SK-N-SH (cell line): Measurements from ENCODE around the gene UBE2R2. TPM values are rescaled to one million over a fixed set of nuclear protein-coding genes. Genes with fewer than 3 reads are reported as not detected.

Experiments
- CTCF ChIA-PET: fragments of 300-600, 350-600 bp; formaldehyde crosslinking; extraction: SDS; loops from one replicate; lab custom pipeline; 2021; lab: Yijun Ruan, JAX
- POLR2A ChIA-PET: fragments of 350-600 bp; sonication (Branson Sonifier 250); formaldehyde crosslinking; extraction: SDS; loops from one replicate; lab custom pipeline; 2020; ENCODE audit warnings: antibody characterized with exemption, inconsistent platforms; lab: Yijun Ruan, JAX
- DNase-seq: peaks from one replicate; pipeline ENCODE4 v3.0.0; 2012
- H2AFZ ChIP-seq: fragments of 200-600 bp; sonication (generic); 2 replicates; pipeline ENCODE4 v1.8.1; 2016; ENCODE audit warnings: antibody characterized with exemption, mild to moderate bottlenecking, low read depth
- H3F3A ChIP-seq: fragments of 200-600 bp; sonication (generic); replicated peaks from 2 replicates; pipeline ENCODE3; 2016; ENCODE audit warnings: antibody characterized with exemption, mild to moderate bottlenecking; ENCODE audit not compliant: insufficient read depth
- H3K27ac ChIP-seq, 2 experiments: fragments of 200-500 bp in 1 of 2; fragments of 200-600 bp in 1 of 2; sonication (Bioruptor generic) in 1 of 2; sonication (generic), shearing (Covaris generic) in 1 of 2; 2 replicates each; pipeline versions ENCODE4 v1.5.1 to v1.6.1; 2014 to 2016; ENCODE audit warnings: low read depth in 2 of 2, inconsistent platforms in 1 of 2, low read length in 1 of 2, mild to moderate bottlenecking in 1 of 2, mixed read lengths in 1 of 2
- H3K27me3 ChIP-seq: fragments of 200-600 bp; sonication (generic), shearing (Covaris generic); 2 replicates; pipeline ENCODE4 v1.6.1; 2016; ENCODE audit warnings: mixed run types; ENCODE audit not compliant: insufficient read depth
- H3K36me3 ChIP-seq, 2 experiments: fragments of 200-500 bp in 1 of 2; fragments of 200-600 bp in 1 of 2; sonication (Bioruptor generic) in 1 of 2; sonication (generic) in 1 of 2; replicated peaks in 1 of 2; 2 replicates each; pipeline versions ENCODE3 to v1.5.1; 2014 to 2016; ENCODE audit warnings: low read length in 1 of 2, mild to moderate bottlenecking in 1 of 2; ENCODE audit not compliant: insufficient read depth in 2 of 2, control insufficient read depth in 1 of 2
- H3K4me1 ChIP-seq, 2 experiments: fragments of 200-500 bp in 1 of 2; fragments of 200-600 bp in 1 of 2; sonication (Bioruptor generic) in 1 of 2; sonication (generic), shearing (Covaris generic) in 1 of 2; 2 replicates each; pipeline versions ENCODE4 v1.5.1 to v1.6.1; 2014 to 2016; ENCODE audit warnings: low read depth in 1 of 2, low read length in 1 of 2, mixed run types in 1 of 2; ENCODE audit not compliant: insufficient read depth in 2 of 2, control insufficient read depth in 1 of 2
- H3K4me2 ChIP-seq: fragments of 200-600 bp; sonication (generic), shearing (Covaris generic); 2 replicates; pipeline ENCODE4 v1.6.1; 2017; ENCODE audit warnings: mixed run types
- H3K4me3 ChIP-seq, 2 experiments: fragments of 200-500 bp in 1 of 2; fragments of 200-600 bp in 1 of 2; sonication (Bioruptor generic) in 1 of 2; sonication (generic), shearing (Covaris generic) in 1 of 2; 2 replicates each; pipeline versions ENCODE4 v1.5.1 to v1.8.1; 2014 to 2016; ENCODE audit warnings: low read depth in 2 of 2, inconsistent platforms in 1 of 2, low read length in 1 of 2, mild to moderate bottlenecking in 1 of 2, mixed read lengths in 1 of 2, moderate library complexity in 1 of 2
- H3K79me2 ChIP-seq: fragments of 200-600 bp; sonication (generic); 2 replicates; pipeline ENCODE4 v1.8.1; 2017; ENCODE audit warnings: mild to moderate bottlenecking; ENCODE audit not compliant: insufficient read depth
- H3K9ac ChIP-seq: fragments of 200-600 bp; sonication (generic); 2 replicates; pipeline ENCODE4 v1.6.1; 2017; ENCODE audit warnings: mixed run types
- H3K9me2 ChIP-seq: fragments of 200-600 bp; sonication (generic); 2 replicates; pipeline ENCODE4 v1.6.1; 2017; ENCODE audit warnings: mixed run types
- H3K9me3 ChIP-seq: fragments of 200-600 bp; sonication (generic); 2 replicates; pipeline ENCODE4 v1.6.1; 2017; ENCODE audit warnings: mixed run types, mild to moderate bottlenecking, moderate library complexity
- H4K20me1 ChIP-seq: fragments of 200-600 bp; sonication (generic); 2 replicates; pipeline ENCODE4 v1.6.1; 2017; ENCODE audit warnings: mild to moderate bottlenecking, mixed run types; ENCODE audit not compliant: insufficient read depth
- POLR2AphosphoS5 ChIP-seq: IDR thresholded peaks from 2 replicates; pipeline ENCODE4 v1.6.1; 2012; ENCODE audit warnings: low read depth, low read length
- RAD21 ChIP-seq: IDR thresholded peaks from 2 replicates; pipeline ENCODE4 v1.6.1; 2012; ENCODE audit warnings: mild to moderate bottlenecking, low read length
- RFX5 ChIP-seq: IDR thresholded peaks from 2 replicates; pipeline ENCODE4 v1.6.1; 2012; ENCODE audit warnings: mild to moderate bottlenecking, improper control_type of control experiment, low read length
- RXRA ChIP-seq: IDR thresholded peaks from 2 replicates; pipeline ENCODE4 v1.4.0; 2012; ENCODE audit warnings: low read depth, mild to moderate bottlenecking, borderline replicate concordance
- SIN3A ChIP-seq: IDR thresholded peaks from 2 replicates; pipeline ENCODE4 v1.6.1; 2012; ENCODE audit warnings: low read depth, mild to moderate bottlenecking, low read length, moderate library complexity, borderline replicate concordance
- SMC3 ChIP-seq: IDR thresholded peaks from 2 replicates; pipeline ENCODE4 v1.6.1; 2012; ENCODE audit warnings: low read depth, low read length, improper control_type of control experiment
- TCF12 ChIP-seq: IDR thresholded peaks from 2 replicates; pipeline ENCODE4 v1.4.0; 2012
- YY1 ChIP-seq: IDR thresholded peaks from 2 replicates; pipeline ENCODE4 v1.4.0; 2012; ENCODE audit warnings: low read depth, mild to moderate bottlenecking
- WGBS: methylation state at CpG from one replicate; pipeline ENCODE4 v1.1.6; 2017; ENCODE audit warnings: low lambda C conversion rate; 5-methylcytosine and 5-hydroxymethylcytosine counted together
- polyA plus RNA-seq, 3 experiments: library from polyadenylated mRNA; depleted of rRNA; stranded (reverse); fragments of >200 nt; gene quantifications; 2 replicates each; pipeline ENCODE4 v1.2.3, GENCODE V29; 2012
- TF ChIP-seq, protein P1 (sequence below): IDR thresholded peaks from 2 replicates; pipeline ENCODE4 v1.4.0; 2012; ENCODE audit warnings: low read depth, borderline replicate concordance

Gene UBE2R2
- polyA plus RNA-seq, 1 of the 3 experiments (the other 2 are of a cell fraction), result 19.7 TPM

DNA sequence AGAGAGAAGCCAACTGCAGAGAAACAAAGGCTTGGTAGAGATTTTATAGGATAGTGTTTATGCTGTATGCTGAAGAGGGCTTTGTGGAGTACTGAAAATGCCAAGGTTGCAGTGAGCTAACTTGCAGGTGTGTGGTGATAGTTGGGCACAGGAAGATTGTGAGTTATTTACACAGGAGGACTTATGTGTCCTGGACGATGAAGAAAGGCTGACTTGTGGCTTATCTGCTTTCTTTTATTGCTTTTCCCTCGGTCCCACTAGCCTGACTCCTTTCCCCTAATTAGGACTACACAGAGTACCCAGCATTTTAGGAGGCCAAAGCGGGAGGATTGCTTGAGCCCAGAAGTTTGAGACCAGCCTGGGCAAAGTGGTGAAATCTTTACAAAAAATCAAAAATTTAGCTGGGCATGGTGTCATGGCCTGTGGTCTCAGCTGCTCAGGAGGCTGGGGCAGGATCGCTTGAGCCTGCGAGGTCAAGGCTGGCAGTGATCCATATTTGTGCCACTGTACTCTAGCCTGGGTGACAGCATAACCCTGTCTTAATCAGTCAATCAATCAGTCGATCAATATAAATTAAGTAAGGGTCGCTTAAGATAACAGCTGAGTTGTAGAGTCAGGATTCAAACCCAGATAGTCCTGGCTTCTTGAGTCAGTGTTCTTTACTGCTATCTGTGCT, 61.9 kb downstream of the UBE2R2 start:
- POLR2A ChIA-PET, result no interaction called here

DNA sequence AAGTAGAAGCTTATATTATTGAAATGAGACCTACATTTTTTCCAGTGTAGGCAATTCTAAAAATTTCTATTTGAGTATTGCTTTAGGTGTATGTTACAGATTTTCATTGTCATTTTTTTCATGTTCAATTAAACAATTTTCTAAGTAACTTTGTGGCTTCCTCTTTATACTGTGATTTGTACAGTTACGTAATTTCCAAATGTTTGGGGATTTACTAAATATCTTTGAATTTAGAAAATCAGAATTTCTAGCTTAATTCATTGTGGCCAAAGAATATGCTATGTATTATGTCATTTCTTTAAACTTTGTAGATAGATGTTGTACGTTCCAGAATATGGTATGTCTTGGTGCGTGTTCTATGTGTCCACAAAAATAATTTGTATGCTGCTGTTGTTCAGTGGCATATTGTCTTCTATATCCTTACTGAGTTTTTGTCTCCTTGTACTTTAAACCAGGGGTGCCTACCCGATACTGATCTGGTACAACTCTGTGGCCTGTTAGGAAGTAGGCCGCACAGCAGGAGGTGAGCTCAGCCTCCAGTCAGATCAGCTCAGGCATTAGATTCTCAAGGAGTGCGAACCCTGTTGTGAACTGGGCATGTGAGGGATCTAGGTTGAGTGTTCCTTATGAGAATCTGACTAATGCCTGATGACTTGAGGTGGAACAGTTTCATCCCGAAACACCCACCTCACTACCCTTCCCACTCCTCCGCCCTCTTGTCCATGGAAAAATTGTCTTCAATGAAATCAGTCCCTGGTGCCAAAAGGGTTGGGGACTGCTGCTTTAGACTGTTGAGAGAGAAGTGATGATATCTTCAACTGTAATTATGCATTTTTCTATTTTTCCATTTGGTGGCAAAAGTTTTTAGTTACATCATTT, 63.5 kb downstream of the UBE2R2 start:
- H3K27ac ChIP-seq, result no peak overlapping the region
- peaks cover 100% of the 10 kb centered on the region for H3K79me2 ChIP-seq
- 90% methylated on average over 8 of the region's 8 CpGs for WGBS
- peaks cover 14% of the 10 kb centered on the region for H3F3A ChIP-seq
- H3K4me3 ChIP-seq, result no peak overlapping the region
- H3K9ac ChIP-seq, result no peak overlapping the region
- ChIA-PET POLR2A (no interaction called here), CTCF (no interaction called here)
- DNase-seq, result no peak
- peaks cover 100% of the 10 kb centered on the region for H4K20me1 ChIP-seq
- no peak overlapping the region for H3K4me2 ChIP-seq
- no peaks in the 10 kb centered on the region for H3K9me3 ChIP-seq
- TF ChIP-seq, protein P1, sequence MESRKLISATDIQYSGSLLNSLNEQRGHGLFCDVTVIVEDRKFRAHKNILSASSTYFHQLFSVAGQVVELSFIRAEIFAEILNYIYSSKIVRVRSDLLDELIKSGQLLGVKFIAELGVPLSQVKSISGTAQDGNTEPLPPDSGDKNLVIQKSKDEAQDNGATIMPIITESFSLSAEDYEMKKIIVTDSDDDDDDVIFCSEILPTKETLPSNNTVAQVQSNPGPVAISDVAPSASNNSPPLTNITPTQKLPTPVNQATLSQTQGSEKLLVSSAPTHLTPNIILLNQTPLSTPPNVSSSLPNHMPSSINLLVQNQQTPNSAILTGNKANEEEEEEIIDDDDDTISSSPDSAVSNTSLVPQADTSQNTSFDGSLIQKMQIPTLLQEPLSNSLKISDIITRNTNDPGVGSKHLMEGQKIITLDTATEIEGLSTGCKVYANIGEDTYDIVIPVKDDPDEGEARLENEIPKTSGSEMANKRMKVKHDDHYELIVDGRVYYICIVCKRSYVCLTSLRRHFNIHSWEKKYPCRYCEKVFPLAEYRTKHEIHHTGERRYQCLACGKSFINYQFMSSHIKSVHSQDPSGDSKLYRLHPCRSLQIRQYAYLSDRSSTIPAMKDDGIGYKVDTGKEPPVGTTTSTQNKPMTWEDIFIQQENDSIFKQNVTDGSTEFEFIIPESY, result no peak
- TF ChIP-seq TCF12, result no peak
- TF ChIP-seq RXRA, result no peak
- no peak for TF ChIP-seq POLR2AphosphoS5
- TF ChIP-seq SMC3, result no peak
- no peak for TF ChIP-seq SIN3A
- no peak for TF ChIP-seq RFX5
- TF ChIP-seq, all 33 proteins: peak for 0
- no peaks in the 10 kb centered on the region for H3K36me3 ChIP-seq
- H3K4me1 ChIP-seq, result peaks cover 10 to 19% of the 10 kb centered on the region in 2 experiments
- H3K9me2 ChIP-seq, result no peaks in the 10 kb centered on the region
- H2AFZ ChIP-seq, result no peak overlapping the region
- no peaks in the 10 kb centered on the region for H3K27me3 ChIP-seq

More for the DNA sequence above, 61.9 kb downstream of the UBE2R2 start:
- Histone ChIP-seq H2AFZ (no peak overlapping the region), H3K4me2 (no peak overlapping the region), H3K4me3 (no peak overlapping the region), H3K79me2 (peaks cover 100% of the 10 kb centered on the region), H3K27me3 (no peaks in the 10 kb centered on the region), H3K27ac (no peak overlapping the region), H3F3A (no peaks in the 10 kb centered on the region), H3K4me1 (peaks cover 4 to 6% of the 10 kb centered on the region in 2 experiments; a peak in 2 of 4 replicates), H3K9me2 (no peaks in the 10 kb centered on the region), H3K36me3 (no peaks in the 10 kb centered on the region), H4K20me1 (peaks cover 98% of the 10 kb centered on the region), H3K9ac (no peak overlapping the region), H3K9me3 (no peaks in the 10 kb centered on the region)
- 71% methylated on average over 7 of the region's 7 CpGs for WGBS
- CTCF ChIA-PET, result interaction anchor here (1.3 kb wide), 1 partner anchor 65 kb away, joined by 3 read pairs; no protein-coding TSS in a partner anchor
- TF ChIP-seq YY1, result no peak
- TF ChIP-seq RAD21, result no peak
- DNase-seq, result no peak
